GM12878 (cell line): Measurements from ENCODE around the gene PPFIA4. TPM values are rescaled to one million over a fixed set of nuclear protein-coding genes. Genes with fewer than 3 reads are reported as not detected.

Experiments used
- ATAC-seq: fragments of 200-7000 bp; cut with Tn5 transposase; 3 replicates; pipeline ENCODE4 v1.9.1; 2020; ENCODE audit warnings: mild to moderate bottlenecking, moderate library complexity
- BruUV-seq: library from RNA; stranded (reverse); fragments of 400-500 nt; replicated peaks from 2 replicates; lab custom pipeline; 2021; lab: Mats Ljungman, UMichigan
- CTCF ChIA-PET: fragments of 300-600 bp; sonication (Branson Sonifier 250); formaldehyde crosslinking; extraction: SDS; loops from one replicate; lab custom pipeline; 2021; ENCODE audit warnings: inconsistent platforms; lab: Yijun Ruan, JAX
- POLR2A ChIA-PET: fragments of 350-600 bp; formaldehyde crosslinking; extraction: SDS; loops from one replicate; lab custom pipeline; 2021; ENCODE audit warnings: inconsistent platforms; lab: Charles Lee
- RAD21 ChIA-PET: fragments of 300-600 bp; sonication (Branson Sonifier 250); formaldehyde crosslinking; loops from one replicate; lab custom pipeline; 2023; ENCODE audit warnings: antibody characterized with exemption; ENCODE audit not compliant: unreplicated experiment; lab: Charles Lee
- SMC1A ChIA-PET: fragments of 300-600 bp; sonication (Branson Sonifier 250); formaldehyde crosslinking; loops from one replicate; lab custom pipeline; 2023; ENCODE audit not compliant: unreplicated experiment, uncharacterized antibody; lab: Charles Lee
- DNase-seq: peaks from one replicate; pipeline ENCODE4 v3.0.0-alpha.2; 2011; ENCODE audit warnings: low read depth, low spot score
- FAIRE-seq: peaks from 3 replicates; lab custom pipeline; 2011; peaks lifted over from hg19 to GRCh38; lab: Jason Lieb, UNC
- H2AFZ ChIP-seq: 2 replicates; pipeline ENCODE4 v1.6.0; 2011; ENCODE audit warnings: low read depth, low read length, control low read depth; ENCODE audit not compliant: control insufficient read depth
- H3K27ac ChIP-seq: 2 replicates; pipeline ENCODE4 v1.5.1; 2011; ENCODE audit warnings: control low read depth; ENCODE audit not compliant: control insufficient read depth, insufficient read depth
- H3K27me3 ChIP-seq, 2 experiments: replicated peaks in 1 of 2; 2 replicates each; pipeline versions ENCODE4 v1.6.0 to v1.6.1; 2011; ENCODE audit warnings: low read length in 1 of 2; ENCODE audit not compliant: control insufficient read depth in 2 of 2, insufficient read depth in 2 of 2
- H3K36me3 ChIP-seq, 2 experiments: 2 replicates each; pipeline ENCODE4 v1.5.1; 2011; ENCODE audit warnings: low read length in 1 of 2; ENCODE audit not compliant: control insufficient read depth in 2 of 2, insufficient read depth in 2 of 2
- H3K4me1 ChIP-seq: 2 replicates; pipeline ENCODE4 v1.6.1; 2011; ENCODE audit warnings: mild to moderate bottlenecking, low read length, moderate library complexity, mixed read lengths; ENCODE audit not compliant: control insufficient read depth, insufficient read depth
- H3K4me2 ChIP-seq: 2 replicates; pipeline ENCODE4 v1.6.0; 2011; ENCODE audit warnings: control low read depth; ENCODE audit not compliant: control insufficient read depth, insufficient read depth
- H3K4me3 ChIP-seq: fragments of 200-600 bp; sonication (generic); 2 replicates; pipeline ENCODE4 v1.5.1; 2016
- H3K79me2 ChIP-seq: 2 replicates; pipeline ENCODE4 v1.6.0; 2011; ENCODE audit warnings: low read length; ENCODE audit not compliant: control insufficient read depth, insufficient read depth
- H3K9ac ChIP-seq: 2 replicates; pipeline ENCODE4 v1.8.0; 2011; ENCODE audit warnings: low read length, control low read depth, mixed read lengths; ENCODE audit not compliant: control insufficient read depth, insufficient read depth
- H3K9me3 ChIP-seq: replicated peaks from 3 replicates; pipeline ENCODE4 v1.5.1; 2011; ENCODE audit warnings: mild to moderate bottlenecking, low read length; ENCODE audit not compliant: control insufficient read depth, insufficient read depth
- H4K20me1 ChIP-seq: 2 replicates; pipeline ENCODE4 v1.6.0; 2011; ENCODE audit not compliant: control insufficient read depth, insufficient read depth
- CREB1 ChIP-seq: IDR thresholded peaks from 2 replicates; pipeline ENCODE4 v1.6.1; 2012; ENCODE audit warnings: low read depth, mild to moderate bottlenecking, inconsistent platforms
- CTCF ChIP-seq, 3 experiments: IDR thresholded peaks in 2 of 3; conservative IDR thresholded peaks in 1 of 3; 2 replicates each; pipeline ENCODE4 v1.5.1; 2011; ENCODE audit warnings: low read depth in 3 of 3, low read length in 3 of 3, mild to moderate bottlenecking in 3 of 3, control low read depth in 2 of 3, moderate library complexity in 2 of 3, inconsistent platforms in 1 of 3, mixed read lengths in 1 of 3; ENCODE audit not compliant: control insufficient read depth in 2 of 3, insufficient read depth in 1 of 3; ENCODE audit errors: extremely low read depth in 1 of 3
- FOS ChIP-seq: IDR thresholded peaks from 3 replicates; pipeline ENCODE4 v1.6.1; 2011; ENCODE audit warnings: borderline replicate concordance; ENCODE audit not compliant: insufficient read length; ENCODE audit errors: extremely low read depth
- HCFC1 ChIP-seq: fragments of 150-350 bp; IDR thresholded peaks from 2 replicates; pipeline ENCODE4 v1.6.1; 2014; ENCODE audit warnings: low read length
- IKZF1 ChIP-seq: fragments of 450-650 bp; conservative IDR thresholded peaks from 2 replicates; pipeline ENCODE4 v1.6.1; 2017; ENCODE audit warnings: antibody characterized with exemption, mild to moderate bottlenecking
- MEF2A ChIP-seq: IDR thresholded peaks from 2 replicates; pipeline ENCODE4 v1.6.1; 2011; ENCODE audit warnings: low read depth, mild to moderate bottlenecking, low read length, moderate library complexity; ENCODE audit not compliant: insufficient read depth
- NFXL1 ChIP-seq: fragments of 450-650 bp; IDR thresholded peaks from 2 replicates; pipeline ENCODE4 v1.6.1; 2017; ENCODE audit warnings: antibody characterized with exemption, mild to moderate bottlenecking, borderline replicate concordance
- NRF1 ChIP-seq: conservative IDR thresholded peaks from 2 replicates; pipeline ENCODE4 v1.6.1; 2011; ENCODE audit warnings: mild to moderate bottlenecking, low read depth, low read length, improper control_type of control experiment
- PAX8 ChIP-seq: fragments of 450-650 bp; IDR thresholded peaks from 2 replicates; pipeline ENCODE4 v1.6.1; 2017; ENCODE audit warnings: mild to moderate bottlenecking, moderate library complexity
- POU2F2 ChIP-seq: IDR thresholded peaks from 3 replicates; pipeline ENCODE4 v1.6.1; 2011; ENCODE audit warnings: low read depth, mild to moderate bottlenecking, low read length, borderline replicate concordance
- SIX5 ChIP-seq: IDR thresholded peaks from 2 replicates; pipeline ENCODE4 v1.6.1; 2011; ENCODE audit warnings: mild to moderate bottlenecking, low read depth, low read length, moderate library complexity; ENCODE audit not compliant: severe bottlenecking
- STAT1 ChIP-seq: fragments of 450-650 bp; conservative IDR thresholded peaks from 2 replicates; pipeline ENCODE4 v1.6.1; 2014; ENCODE audit warnings: antibody characterized with exemption, mild to moderate bottlenecking
- TBL1XR1 ChIP-seq: IDR thresholded peaks from 2 replicates; pipeline ENCODE4 v1.6.1; 2012; ENCODE audit warnings: low read depth, low read length, improper control_type of control experiment
- TCF3 ChIP-seq: IDR thresholded peaks from 2 replicates; pipeline ENCODE4 v1.6.1; 2012; ENCODE audit warnings: low read depth, mild to moderate bottlenecking, low read length, borderline replicate concordance; ENCODE audit not compliant: insufficient read depth
- ZBED1 ChIP-seq: IDR thresholded peaks from 2 replicates; pipeline ENCODE4 v1.6.1; 2016; ENCODE audit warnings: borderline replicate concordance
- ZNF384 ChIP-seq: IDR thresholded peaks from 2 replicates; pipeline ENCODE4 v1.6.1; 2012; ENCODE audit warnings: low read depth, mild to moderate bottlenecking, low read length, improper control_type of control experiment, borderline replicate concordance
- ZSCAN29 ChIP-seq: fragments of 450-650 bp; IDR thresholded peaks from 2 replicates; pipeline ENCODE4 v1.6.1; 2017; ENCODE audit warnings: mild to moderate bottlenecking, moderate library complexity
- WGBS: methylation state at CpG from one replicate; pipeline ENCODE4 v1.1.6; 2016; ENCODE audit warnings: low lambda C conversion rate; ENCODE audit not compliant: insufficient replicate concordance, insufficient coverage; ENCODE audit errors: missing lambda C conversion rate; 5-methylcytosine and 5-hydroxymethylcytosine counted together
- in situ Hi-C: fragments of 300-500 bp; cut with MboI; formaldehyde crosslinking; loops from 9 replicates; pipeline ENCODE4 v1.14.3; 2018; ENCODE audit warnings: mixed read lengths
- intact Hi-C: fragments of 100-400 bp; cut with micrococcal nuclease; formaldehyde crosslinking; loops from one replicate; pipeline ENCODE4 v1.14.2; 2022; ENCODE audit not compliant: unreplicated experiment
- polyA plus RNA-seq, 11 experiments: library from polyadenylated mRNA; depleted of rRNA in 4 of 11; unstranded in 6 of 11; stranded (reverse) in 5 of 11; fragments of >200 nt; fragmentation: Nextera tagmentation in 4 of 11; fragmentation: Illumina TruSeq in 1 of 11; extraction: Ambion mirVana in 4 of 11; extraction: Trizol in 1 of 11; gene quantifications; 1 replicate in 1 of 11; 2 replicates in 10 of 11; pipeline versions ENCODE4 v1.2.1 to v1.2.3, GENCODE V29; 2011 to 2016; ENCODE audit warnings: inconsistent platforms in 2 of 11, missing spikeins in 2 of 11, low read depth in 1 of 11
- total RNA-seq, 4 experiments: library from RNA; depleted of rRNA in 3 of 4; stranded (reverse); fragments of >200 nt in 3 of 4; fragmentation: Illumina TruSeq in 1 of 4; extraction: Trizol in 1 of 4; gene quantifications; 2 replicates each; pipeline versions ENCODE4 v1.2.1 to v1.2.3, GENCODE V29; 2013 to 2021
- TF ChIP-seq, protein P1 (sequence below): IDR thresholded peaks from 2 replicates; pipeline ENCODE4 v1.6.1; 2012; ENCODE audit warnings: low read depth, low read length, improper control_type of control experiment
- TF ChIP-seq, protein P2 (sequence below): fragments of 450-650 bp; formaldehyde crosslinking; IDR thresholded peaks from 2 replicates; pipeline ENCODE4 v1.4.0; 2020; ENCODE audit warnings: mild to moderate bottlenecking, moderate library complexity

Gene PPFIA4
- total and polyA plus RNA-seq, 10 of the 15 experiments (the other 5 are each of a cell fraction or from before 2014, with no cell fraction given), result 0.02 to 19.7 (median 0.34) TPM; not detected in 1

DNA sequence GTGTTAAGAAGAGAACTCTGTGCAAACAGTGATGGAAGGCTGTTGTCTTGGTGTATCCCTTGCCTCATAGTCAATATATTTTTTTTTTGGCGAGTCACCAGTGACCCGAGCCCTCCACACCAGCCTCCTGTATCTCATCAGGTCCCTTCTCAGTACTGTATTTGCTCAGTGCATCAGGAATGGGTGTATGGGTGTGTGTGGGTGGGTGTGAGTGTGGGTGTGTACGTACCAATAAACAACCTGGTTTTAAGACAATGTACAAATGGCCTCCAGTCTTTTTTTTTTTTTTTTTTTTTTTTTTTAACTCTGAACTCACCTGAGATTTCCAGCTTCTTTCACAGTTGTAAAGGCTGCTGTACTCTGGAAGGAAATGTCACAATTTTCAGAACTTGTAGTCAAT lies 52.2 kb downstream of the PPFIA4 start:
- FAIRE-seq (no peak), DNase-seq (no peak), ATAC-seq (no peak)
- RAD21 ChIA-PET, result interaction anchor here (1.3 kb wide), 1 partner anchor 95 kb away, joined by 4 read pairs; no protein-coding TSS in a partner anchor
- Histone ChIP-seq H3K4me2 (no peak overlapping the region), H4K20me1 (no peaks in the 10 kb centered on the region; the same call in 1 of the 2 replicates), H3K27me3 (peaks cover 3 to 15% of the 10 kb centered on the region in 2 experiments; a peak in 2 of 4 replicates), H3K27ac (no peak overlapping the region), H2AFZ (no peak overlapping the region), H3K36me3 (no peaks in the 10 kb centered on the region), H3K4me3 (no peak overlapping the region), H3K79me2 (no peaks in the 10 kb centered on the region)
- POLR2A ChIA-PET, result no interaction called here
- CTCF ChIA-PET, result interaction anchor here (0.6 to 0.7 kb wide), 2 partner anchors 51 to 1480 kb away, joined by 3 read pairs; no protein-coding TSS in a partner anchor
- WGBS, result 2% methylated on average over 3 of the region's 3 CpGs
- in situ Hi-C loops (no loop called here), intact Hi-C loops (no loop called here)
- SMC1A ChIA-PET, result no interaction called here
- BruUV-seq, result no TSS peak
- TF ChIP-seq, protein P1, sequence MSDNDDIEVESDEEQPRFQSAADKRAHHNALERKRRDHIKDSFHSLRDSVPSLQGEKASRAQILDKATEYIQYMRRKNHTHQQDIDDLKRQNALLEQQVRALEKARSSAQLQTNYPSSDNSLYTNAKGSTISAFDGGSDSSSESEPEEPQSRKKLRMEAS, result no peak
- no peak for TF ChIP-seq NRF1
- TF ChIP-seq TCF3, result no peak
- TF ChIP-seq PAX8, result no peak
- TF ChIP-seq CREB1, result no peak
- no peak for TF ChIP-seq NFXL1
- no peak for TF ChIP-seq CTCF (IDR thresholded peaks at IDR 0.05 in 2 of 3, conservative IDR thresholded peaks at IDR 0.05 in 1 of 3; ENCODE audit: control insufficient read depth in 2 of 3, extremely low read depth in 1 of 3, insufficient read depth in 1 of 3, low read depth in 3 of 3, low read length in 3 of 3)
- no peak for TF ChIP-seq MEF2A
- TF ChIP-seq FOS, result no peak
- no peak for TF ChIP-seq STAT1
- no peak for TF ChIP-seq POU2F2
- TF ChIP-seq ZBED1, result no peak
- TF ChIP-seq ZNF384, result no peak
- TF ChIP-seq ZSCAN29, result no peak
- no peak for TF ChIP-seq SIX5
- TF ChIP-seq, protein P2, sequence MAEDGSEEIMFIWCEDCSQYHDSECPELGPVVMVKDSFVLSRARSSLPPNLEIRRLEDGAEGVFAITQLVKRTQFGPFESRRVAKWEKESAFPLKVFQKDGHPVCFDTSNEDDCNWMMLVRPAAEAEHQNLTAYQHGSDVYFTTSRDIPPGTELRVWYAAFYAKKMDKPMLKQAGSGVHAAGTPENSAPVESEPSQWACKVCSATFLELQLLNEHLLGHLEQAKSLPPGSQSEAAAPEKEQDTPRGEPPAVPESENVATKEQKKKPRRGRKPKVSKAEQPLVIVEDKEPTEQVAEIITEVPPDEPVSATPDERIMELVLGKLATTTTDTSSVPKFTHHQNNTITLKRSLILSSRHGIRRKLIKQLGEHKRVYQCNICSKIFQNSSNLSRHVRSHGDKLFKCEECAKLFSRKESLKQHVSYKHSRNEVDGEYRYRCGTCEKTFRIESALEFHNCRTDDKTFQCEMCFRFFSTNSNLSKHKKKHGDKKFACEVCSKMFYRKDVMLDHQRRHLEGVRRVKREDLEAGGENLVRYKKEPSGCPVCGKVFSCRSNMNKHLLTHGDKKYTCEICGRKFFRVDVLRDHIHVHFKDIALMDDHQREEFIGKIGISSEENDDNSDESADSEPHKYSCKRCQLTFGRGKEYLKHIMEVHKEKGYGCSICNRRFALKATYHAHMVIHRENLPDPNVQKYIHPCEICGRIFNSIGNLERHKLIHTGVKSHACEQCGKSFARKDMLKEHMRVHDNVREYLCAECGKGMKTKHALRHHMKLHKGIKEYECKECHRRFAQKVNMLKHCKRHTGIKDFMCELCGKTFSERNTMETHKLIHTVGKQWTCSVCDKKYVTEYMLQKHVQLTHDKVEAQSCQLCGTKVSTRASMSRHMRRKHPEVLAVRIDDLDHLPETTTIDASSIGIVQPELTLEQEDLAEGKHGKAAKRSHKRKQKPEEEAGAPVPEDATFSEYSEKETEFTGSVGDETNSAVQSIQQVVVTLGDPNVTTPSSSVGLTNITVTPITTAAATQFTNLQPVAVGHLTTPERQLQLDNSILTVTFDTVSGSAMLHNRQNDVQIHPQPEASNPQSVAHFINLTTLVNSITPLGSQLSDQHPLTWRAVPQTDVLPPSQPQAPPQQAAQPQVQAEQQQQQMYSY (CRISPR knock-in tag), result no peak
- TF ChIP-seq HCFC1, result no peak
- TF ChIP-seq TBL1XR1, result no peak
- no peak for TF ChIP-seq IKZF1
- TF ChIP-seq, all 136 proteins: peak for 0
- Histone ChIP-seq H3K9me3 (no peaks in the 10 kb centered on the region), H3K9ac (no peak overlapping the region), H3K4me1 (no peaks in the 10 kb centered on the region)
